Esophagus squamous epithelium (tissue), 5 donors: ENCODE results near the gene ADK. TPM values are rescaled to one million over a fixed set of nuclear protein-coding genes. Genes with fewer than 3 reads are reported as not detected.
"Not testable (repeated sequence)": the region's sequence is repeated elsewhere in the genome, so short reads cannot be mapped to it uniquely, and the experiment has no call there.

Experiments
- DNase-seq: peaks from one replicate; lab custom pipeline; 2025; lab: John Stamatoyannopoulos, UW
- H3K27ac ChIP-seq, 4 donors: fragments of 200-600 bp; sonication (generic); one replicate each; pipeline ENCODE4 v1.5.1; 2016 to 2019; ENCODE audit warnings: mild to moderate bottlenecking in 1 of 4
- H3K27me3 ChIP-seq, 4 donors: fragments of 200-600 bp; sonication (generic); 1 replicate in 3 of 4; 2 replicates in 1 of 4; pipeline versions ENCODE4 v1.5.1 to v1.6.0; 2017 to 2021; ENCODE audit warnings: antibody characterized with exemption in 1 of 4
- H3K36me3 ChIP-seq, 3 donors: fragments of 200-600 bp; sonication (generic); one replicate each; pipeline ENCODE4 v1.5.1; 2016 to 2019
- H3K4me1 ChIP-seq, 3 donors: fragments of 200-600 bp; sonication (generic); one replicate each; pipeline ENCODE4 v1.5.1; 2017 to 2019
- H3K4me3 ChIP-seq, 4 donors: fragments of 200-600 bp; sonication (generic); 1 replicate in 3 of 4; 2 replicates in 1 of 4; pipeline ENCODE4 v1.5.1; 2016 to 2019; ENCODE audit warnings: mild to moderate bottlenecking in 2 of 4, moderate library complexity in 1 of 4
- H3K9me3 ChIP-seq, 3 donors: fragments of 200-600 bp; sonication (generic); one replicate each; pipeline ENCODE4 v1.5.1; 2016 to 2019
- CTCF ChIP-seq, 6 experiments: fragments of 450-650 bp in 4 of 6; fragments of 200-600 bp in 2 of 6; sonication (generic) in 2 of 6; IDR thresholded peaks; one replicate each; pipeline ENCODE4 v1.5.1; 2016 to 2019; ENCODE audit warnings: antibody characterized with exemption in 6 of 6, mild to moderate bottlenecking in 4 of 6, moderate library complexity in 4 of 6
- POLR2A ChIP-seq, 4 donors: fragments of 450-650 bp; IDR thresholded peaks; one replicate each; pipeline ENCODE4 v1.6.1; 2017; ENCODE audit warnings: antibody characterized with exemption in 4 of 4, mild to moderate bottlenecking in 4 of 4, moderate library complexity in 3 of 4
- WGBS, 2 donors: methylation state at CpG; one replicate each; pipeline ENCODE4 v1.1.5; 2018; 5-methylcytosine and 5-hydroxymethylcytosine counted together
- intact Hi-C: fragments of 100-400 bp; cut with DNase I; formaldehyde crosslinking; loops from one replicate; pipeline ENCODE4 v1.15.0; 2022
- total RNA-seq, 4 donors: library from RNA; depleted of rRNA; stranded (reverse); fragments of >200 nt; gene quantifications; one replicate each; pipeline ENCODE4 v1.1.0, GENCODE V29; 2016
- donor health status: DM: yes; HTN: yes; CAD: no.

Gene ADK
- total RNA-seq, 4 donors from 2014 or later: 43.3 to 78.4 (median 68.4) TPM

- H3K27me3 ChIP-seq: no peaks in the 10 kb centered on the region
- H3K27ac ChIP-seq: no peak overlapping the region
- no peak overlapping the region for H3K4me3 ChIP-seq
- 42 to 64% methylated on average over 3 of the region's 3 CpGs for WGBS, 2 donors
- no peak for DNase-seq
- intact Hi-C loops: no loop called here
- H3K36me3 ChIP-seq: peaks cover 22 to 99% (median 26%) of the 10 kb centered on the region in 3 donors
- no peak for TF ChIP-seq POLR2A (IDR thresholded peaks at IDR 0.05)
- TF ChIP-seq CTCF (IDR thresholded peaks at IDR 0.05): no peak
- no peaks in the 10 kb centered on the region for H3K9me3 ChIP-seq
- H3K4me1 ChIP-seq: peaks cover 0 to 37% (median 6%) of the 10 kb centered on the region in 3 donors
Observed at GRCh38 chr10:74122060-74122459, 29.0 kb upstream of the ADK start.

- Histone ChIP-seq H3K4me1 (peaks cover 0 to 36% (median 6%) of the 10 kb centered on the region in 3 donors), H3K4me3 (no peak overlapping the region), H3K36me3 (peaks cover 12 to 99% (median 25%) of the 10 kb centered on the region in 3 donors), H3K27ac (no peak overlapping the region), H3K27me3 (no peaks in the 10 kb centered on the region), H3K9me3 (no peaks in the 10 kb centered on the region)
- TF ChIP-seq POLR2A (IDR thresholded peaks at IDR 0.05): no peak
- no peak for TF ChIP-seq CTCF (IDR thresholded peaks at IDR 0.05)
- 0% methylated on average over 1 of the region's 1 CpG for WGBS, 2 donors
- no peak for DNase-seq
- intact Hi-C loops: no loop called here
Observed at GRCh38 chr10:74123081-74123480, 27.9 kb upstream of the ADK start.

GRCh38 chr10:74133923-74134820 is 16.8 kb upstream of the ADK start:
- Histone ChIP-seq H3K9me3 (no peaks in the 10 kb centered on the region), H3K27me3 (no peaks in the 10 kb centered on the region), H3K27ac (no peak overlapping the region), H3K36me3 (peaks cover 16 to 97% (median 40%) of the 10 kb centered on the region in 3 donors), H3K4me1 (no peaks in the 10 kb centered on the region), H3K4me3 (no peak overlapping the region)
- DNase-seq: no peak
- WGBS, 2 donors: 83 to 87% methylated on average over 11 of the region's 11 CpGs
- no peak for TF ChIP-seq POLR2A (IDR thresholded peaks at IDR 0.05)
- TF ChIP-seq CTCF (IDR thresholded peaks at IDR 0.05): no peak
- intact Hi-C loops: no loop called here

- Histone ChIP-seq H3K9me3 (no peaks in the 10 kb centered on the region), H3K36me3 (peaks cover 16 to 93% (median 31%) of the 10 kb centered on the region in 3 donors), H3K27ac (no peak overlapping the region), H3K4me3 (no peak overlapping the region), H3K4me1 (no peaks in the 10 kb centered on the region), H3K27me3 (no peaks in the 10 kb centered on the region)
- intact Hi-C loops: no loop called here
- no peak for DNase-seq
- TF ChIP-seq CTCF (IDR thresholded peaks at IDR 0.05): no peak
- no peak for TF ChIP-seq POLR2A (IDR thresholded peaks at IDR 0.05)
- WGBS, 2 donors: 87 to 88% methylated on average over 3 of the region's 3 CpGs
Observed at GRCh38 chr10:74135452-74135851, 15.6 kb upstream of the ADK start.

GRCh38 chr10:74137992-74138391 is 13.0 kb upstream of the ADK start:
- 84 to 89% methylated on average over 5 of the region's 5 CpGs for WGBS, 2 donors

GRCh38 chr10:74138596-74138995 is 12.4 kb upstream of the ADK start:
- H3K4me1 ChIP-seq, H3K27ac ChIP-seq, H3K27me3 ChIP-seq, intact Hi-C loops, DNase-seq, H3K4me3 ChIP-seq, H3K9me3 ChIP-seq: not testable (repeated sequence)
- WGBS, 2 donors: 84 to 89% methylated on average over 2 to 5 of the region's 5 CpGs
- H3K36me3 ChIP-seq: peaks cover 16 to 62% (median 24%) of the 10 kb centered on the region in 3 donors

More at GRCh38 chr10:74137992-74138391, 13.0 kb upstream of the ADK start:
- Histone ChIP-seq H3K9me3 (no peaks in the 10 kb centered on the region), H3K36me3 (peaks cover 16 to 68% (median 28%) of the 10 kb centered on the region in 3 donors), H3K27ac (no peak overlapping the region), H3K4me1 (no peaks in the 10 kb centered on the region), H3K27me3 (no peaks in the 10 kb centered on the region), H3K4me3 (no peak overlapping the region)
- TF ChIP-seq CTCF (IDR thresholded peaks at IDR 0.05): no peak
- TF ChIP-seq POLR2A (IDR thresholded peaks at IDR 0.05): no peak
- no peak for DNase-seq
- intact Hi-C loops: no loop called here
